ENCODE measurements around the gene MAMSTR.

Gene MAMSTR

GRCh38 chr19:48757089-48757675 lies 37.7 kb upstream of the MAMSTR start:
- no peak overlapping the region for H3K27ac ChIP-seq
- TF ChIP-seq CTCF (IDR thresholded peaks at IDR 0.05): no peak

GRCh38 chr19:48756686-48757085 lies 37.2 kb upstream of the MAMSTR start:
- H3K4me3 ChIP-seq (ENCODE audit: low read depth in 1 of 2, low read length in 1 of 2): no peak overlapping the region
- H3K4me1 ChIP-seq (ENCODE audit: control insufficient read depth in 1 of 2, insufficient read depth in 1 of 2, low read depth in 1 of 2, low read length in 1 of 2): peaks cover 4 to 6% of the 10 kb centered on the region in 2 experiments
- no peak for TF ChIP-seq CTCF (IDR thresholded peaks at IDR 0.05)
- H3K9me3 ChIP-seq: no peaks in the 10 kb centered on the region
- H3K27ac ChIP-seq: no peak overlapping the region
- H3K27me3 ChIP-seq: peaks cover 71% of the 10 kb centered on the region
- no peaks in the 10 kb centered on the region for H3K36me3 ChIP-seq

More at GRCh38 chr19:48757089-48757675, 37.7 kb upstream of the MAMSTR start:
- Histone ChIP-seq H3K36me3 (no peaks in the 10 kb centered on the region), H3K4me3 (ENCODE audit: low read depth in 1 of 2, low read length in 1 of 2) (no peak overlapping the region), H3K9me3 (no peaks in the 10 kb centered on the region), H3K4me1 (ENCODE audit: control insufficient read depth in 1 of 2, insufficient read depth in 1 of 2, low read depth in 1 of 2, low read length in 1 of 2) (peaks cover 4 to 6% of the 10 kb centered on the region in 2 experiments), H3K27me3 (peaks cover 71% of the 10 kb centered on the region)

- Histone ChIP-seq H3K4me1 (ENCODE audit: control insufficient read depth in 1 of 2, insufficient read depth in 1 of 2, low read depth in 1 of 2, low read length in 1 of 2) (peaks cover 4 to 6% of the 10 kb centered on the region in 2 experiments), H3K36me3 (no peaks in the 10 kb centered on the region), H3K9me3 (no peaks in the 10 kb centered on the region), H3K27me3 (peaks cover 71% of the 10 kb centered on the region), H3K4me3 (ENCODE audit: low read depth in 1 of 2, low read length in 1 of 2) (no peak overlapping the region), H3K27ac (no peak overlapping the region)
- no peak for TF ChIP-seq CTCF (IDR thresholded peaks at IDR 0.05)
Measured at GRCh38 chr19:48756212-48756611, 36.7 kb upstream of the MAMSTR start.

- TF ChIP-seq CTCF (IDR thresholded peaks at IDR 0.05): no peak
- Histone ChIP-seq H3K27me3 (peaks cover 71% of the 10 kb centered on the region), H3K4me1 (ENCODE audit: control insufficient read depth in 1 of 2, insufficient read depth in 1 of 2, low read depth in 1 of 2, low read length in 1 of 2) (peaks cover 4 to 6% of the 10 kb centered on the region in 2 experiments), H3K9me3 (no peaks in the 10 kb centered on the region), H3K4me3 (ENCODE audit: low read depth in 1 of 2, low read length in 1 of 2) (no peak overlapping the region), H3K36me3 (no peaks in the 10 kb centered on the region), H3K27ac (no peak overlapping the region)
Measured at GRCh38 chr19:48755787-48756186, 36.3 kb upstream of the MAMSTR start.

- H3K27me3 ChIP-seq: peaks cover 71% of the 10 kb centered on the region
- no peak within 1 kb of the TSS for H3K27ac ChIP-seq
- peaks cover 0 to under 1% of the 10 kb centered on the region in 2 experiments for H3K4me1 ChIP-seq (ENCODE audit: control insufficient read depth in 1 of 2, insufficient read depth in 1 of 2, low read depth in 1 of 2, low read length in 1 of 2)
- no peaks in the 10 kb centered on the region for H3K9me3 ChIP-seq
- no peaks in the 10 kb centered on the region for H3K36me3 ChIP-seq
- no peak for TF ChIP-seq CTCF (IDR thresholded peaks at IDR 0.05)
- no peak within 1 kb of the TSS for H3K4me3 ChIP-seq (ENCODE audit: low read depth in 1 of 2, low read length in 1 of 2)
Measured at GRCh38 chr19:48755084-48755641, 35.6 kb upstream of the MAMSTR start, which contains the start of gene FGF21. FGF21 (plus strand) TSS chr19:48755524; CDS start chr19:48756237, 713 bp downstream.
